H1 (cell line): Measurements from ENCODE around the gene TRAF4. TPM values are rescaled to one million over a fixed set of nuclear protein-coding genes. Genes with fewer than 3 reads are reported as not detected.

Experiments used
- CTCF ChIA-PET: fragments of 300-600 bp; sonication (Branson Sonifier 250); formaldehyde crosslinking; loops from one replicate; lab custom pipeline; 2021; ENCODE audit not compliant: partially characterized antibody; lab: Charles Lee
- POLR2A ChIA-PET: fragments of 300-600 bp; sonication (Branson Sonifier 250); formaldehyde crosslinking; loops from one replicate; lab custom pipeline; 2021; ENCODE audit warnings: inconsistent platforms; ENCODE audit not compliant: partially characterized antibody; lab: Charles Lee
- DNase-seq, 2 experiments: peaks; one replicate each; pipeline versions ENCODE4 v3.0.0 to v3.0.0-alpha.2; 2010 to 2022; ENCODE audit warnings: low spot score in 2 of 2, low read depth in 1 of 2, mixed read lengths in 1 of 2
- FAIRE-seq: peaks from 2 replicates; lab custom pipeline; 2011; peaks lifted over from hg19 to GRCh38; lab: Jason Lieb, UNC
- H2AFZ ChIP-seq: 2 replicates; pipeline ENCODE4 v1.8.1; 2012; ENCODE audit warnings: low read length, inconsistent platforms
- H2AK5ac ChIP-seq: 2 replicates; pipeline ENCODE4 v1.6.1; 2013; ENCODE audit warnings: low read depth, low read length
- H2BK120ac ChIP-seq: replicated peaks from 2 replicates; pipeline ENCODE3; 2013; ENCODE audit warnings: low read depth, low read length, inconsistent platforms
- H2BK12ac ChIP-seq: 2 replicates; pipeline ENCODE4 v1.6.1; 2013; ENCODE audit warnings: low read depth, low read length
- H2BK15ac ChIP-seq: 2 replicates; pipeline ENCODE4 v1.6.1; 2013; ENCODE audit warnings: low read length
- H2BK20ac ChIP-seq: 2 replicates; pipeline ENCODE4 v1.6.1; 2013; ENCODE audit warnings: low read length
- H2BK5ac ChIP-seq: 2 replicates; pipeline ENCODE4 v1.6.1; 2013; ENCODE audit warnings: low read depth, low read length
- H3K14ac ChIP-seq: 2 replicates; pipeline ENCODE4 v1.6.1; 2013; ENCODE audit warnings: inconsistent platforms; ENCODE audit not compliant: insufficient read length
- H3K18ac ChIP-seq: 2 replicates; pipeline ENCODE4 v1.6.1; 2013; ENCODE audit warnings: low read length; ENCODE audit errors: extremely low read depth
- H3K23ac ChIP-seq: 2 replicates; pipeline ENCODE4 v1.6.1; 2013; ENCODE audit warnings: inconsistent platforms; ENCODE audit not compliant: insufficient read length
- H3K23me2 ChIP-seq: 2 replicates; pipeline ENCODE4 v1.6.1; 2013; ENCODE audit warnings: low read depth, low read length
- H3K27ac ChIP-seq: 2 replicates; pipeline ENCODE4 v1.6.1; 2011; ENCODE audit warnings: low read depth, low read length, inconsistent platforms
- H3K27me3 ChIP-seq, 4 experiments: replicated peaks in 1 of 4; 1 replicate in 1 of 4; 2 replicates in 3 of 4; pipeline versions ENCODE4 v1.6.1 to v1.8.1; 2011 to 2013; ENCODE audit warnings: low read length in 3 of 4, mild to moderate bottlenecking in 3 of 4, inconsistent platforms in 2 of 4, mixed read lengths in 2 of 4, moderate library complexity in 1 of 4; ENCODE audit not compliant: control insufficient read depth in 3 of 4, insufficient read depth in 3 of 4; ENCODE audit errors: extremely low read depth in 1 of 4
- H3K36me3 ChIP-seq, 4 experiments: 2 replicates each; pipeline versions ENCODE4 v1.6.1 to v1.8.1; 2011 to 2013; ENCODE audit warnings: mild to moderate bottlenecking in 4 of 4, low read length in 3 of 4, moderate library complexity in 2 of 4, control low read depth in 1 of 4, inconsistent platforms in 1 of 4; ENCODE audit not compliant: insufficient read depth in 4 of 4, control insufficient read depth in 2 of 4
- H3K4ac ChIP-seq: replicated peaks from 2 replicates; pipeline ENCODE3; 2013; ENCODE audit warnings: low read length, low read depth, mixed read lengths, inconsistent platforms; ENCODE audit not compliant: insufficient read length
- H3K4me1 ChIP-seq, 4 experiments: replicated peaks in 1 of 4; 1 replicate in 1 of 4; 2 replicates in 3 of 4; pipeline versions ENCODE4 v1.6.1 to v1.8.1; 2011 to 2013; ENCODE audit warnings: low read length in 3 of 4, inconsistent platforms in 2 of 4, mixed read lengths in 1 of 4; ENCODE audit not compliant: insufficient read depth in 4 of 4, control insufficient read depth in 3 of 4
- H3K4me2 ChIP-seq, 2 experiments: 2 replicates each; pipeline versions ENCODE4 v1.6.1 to v1.8.1; 2011 to 2013; ENCODE audit warnings: low read depth in 2 of 2, low read length in 2 of 2, control low read depth in 1 of 2, inconsistent platforms in 1 of 2, mild to moderate bottlenecking in 1 of 2; ENCODE audit not compliant: insufficient read depth in 1 of 2
- H3K4me3 ChIP-seq, 4 experiments: fragments of 200-600, 300-600 bp in 1 of 4; sonication (generic), shearing (Covaris generic), sonication (Bioruptor Twin) in 1 of 4; 2 replicates each; pipeline versions ENCODE4 v1.5.1 to v1.8.1; 2011 to 2016; ENCODE audit warnings: low read length in 4 of 4, low read depth in 3 of 4, control low read depth in 2 of 4, inconsistent platforms in 2 of 4, mild to moderate bottlenecking in 2 of 4, mixed read lengths in 1 of 4, moderate library complexity in 1 of 4; ENCODE audit not compliant: insufficient read depth in 2 of 4; ENCODE audit errors: extremely low read depth in 1 of 4
- H3K56ac ChIP-seq: replicated peaks from 2 replicates; pipeline ENCODE3; 2013; ENCODE audit warnings: low read depth, mild to moderate bottlenecking, mixed read lengths, low read length, inconsistent platforms; ENCODE audit not compliant: insufficient read length
- H3K79me1 ChIP-seq: 2 replicates; pipeline ENCODE4 v1.6.1; 2013; ENCODE audit warnings: low read depth, low read length, control low read depth
- H3K79me2 ChIP-seq, 2 experiments: 2 replicates each; pipeline versions ENCODE4 v1.6.1 to v1.8.1; 2012 to 2013; ENCODE audit warnings: low read length in 2 of 2, mild to moderate bottlenecking in 2 of 2, inconsistent platforms in 1 of 2; ENCODE audit not compliant: insufficient read depth in 2 of 2, control insufficient read depth in 1 of 2
- H3K9ac ChIP-seq, 4 experiments: replicated peaks in 1 of 4; 1 replicate in 1 of 4; 2 replicates in 3 of 4; pipeline versions ENCODE4 v1.6.1 to v1.8.1; 2011 to 2013; ENCODE audit warnings: low read depth in 3 of 4, low read length in 3 of 4, control low read depth in 2 of 4, mild to moderate bottlenecking in 2 of 4, moderate library complexity in 2 of 4, inconsistent platforms in 1 of 4; ENCODE audit errors: extremely low read depth in 1 of 4
- H3K9me3 ChIP-seq, 2 experiments: 2 replicates each; pipeline versions ENCODE4 v1.6.1 to v1.8.1; 2012 to 2013; ENCODE audit warnings: mild to moderate bottlenecking in 2 of 2, moderate library complexity in 2 of 2, control low read depth in 1 of 2, inconsistent platforms in 1 of 2, low read depth in 1 of 2, low read length in 1 of 2, mixed read lengths in 1 of 2; ENCODE audit not compliant: insufficient read depth in 2 of 2
- H4K20me1 ChIP-seq, 2 experiments: replicated peaks in 1 of 2; 2 replicates each; pipeline versions ENCODE3 to v1.8.1; 2011 to 2013; ENCODE audit warnings: inconsistent platforms in 2 of 2, low read length in 2 of 2, mild to moderate bottlenecking in 1 of 2; ENCODE audit not compliant: insufficient read depth in 2 of 2, control insufficient read depth in 1 of 2
- H4K5ac ChIP-seq: 2 replicates; pipeline ENCODE4 v1.6.1; 2013; ENCODE audit warnings: low read length, low read depth, mixed read lengths, inconsistent platforms; ENCODE audit not compliant: insufficient read length
- H4K8ac ChIP-seq: 2 replicates; pipeline ENCODE4 v1.8.0; 2013; ENCODE audit warnings: mild to moderate bottlenecking, moderate library complexity, low read length, inconsistent platforms; ENCODE audit not compliant: insufficient read depth; ENCODE audit errors: extremely low read depth
- H4K91ac ChIP-seq: replicated peaks from 2 replicates; pipeline ENCODE3; 2013; ENCODE audit warnings: low read length, mixed read lengths, inconsistent platforms; ENCODE audit not compliant: insufficient read length
- BACH1 ChIP-seq: IDR thresholded peaks from 2 replicates; pipeline ENCODE4 v1.6.1; 2012; ENCODE audit warnings: low read length, improper control_type of control experiment
- CHD1 ChIP-seq: IDR thresholded peaks from 2 replicates; pipeline ENCODE4 v1.6.1; 2012; ENCODE audit warnings: low read depth, low read length, improper control_type of control experiment
- KDM5A ChIP-seq: fragments of 200-600 bp; IDR thresholded peaks from 2 replicates; pipeline ENCODE4 v1.7.1; 2012; ENCODE audit warnings: mild to moderate bottlenecking, low read length, inconsistent platforms, mixed read lengths
- PHF8 ChIP-seq: fragments of 200-600 bp; sonication (generic); conservative IDR thresholded peaks from 2 replicates; pipeline ENCODE4 v1.7.1; 2012; ENCODE audit warnings: low read depth, mild to moderate bottlenecking, inconsistent platforms, low read length, moderate library complexity
- POLR2A ChIP-seq, 2 experiments: IDR thresholded peaks; 1 replicate in 1 of 2; 2 replicates in 1 of 2; pipeline ENCODE4 v1.6.1; 2011; ENCODE audit warnings: low read depth in 2 of 2, low read length in 2 of 2, mild to moderate bottlenecking in 2 of 2; ENCODE audit errors: control extremely low read depth in 1 of 2
- POLR2AphosphoS5 ChIP-seq: IDR thresholded peaks from 2 replicates; pipeline ENCODE4 v1.6.1; 2011; ENCODE audit warnings: low read depth, low read length
- TAF7 ChIP-seq: optimal IDR thresholded peaks from 2 replicates; pipeline ENCODE3; 2011; ENCODE audit warnings: low read depth, mild to moderate bottlenecking, inconsistent platforms, low read length, moderate library complexity, borderline replicate concordance
- WGBS, 2 experiments: shearing (Covaris generic) in 1 of 2; methylation state at CpG; one replicate each; pipeline versions ENCODE4 v1.1.6 to v1.1.7; 2013 to 2015; ENCODE audit warnings: low lambda C conversion rate in 2 of 2, mixed read lengths in 2 of 2, inconsistent platforms in 1 of 2, low coverage in 1 of 2, missing lambda C conversion rate in 1 of 2; ENCODE audit not compliant: insufficient replicate concordance in 2 of 2, insufficient coverage in 1 of 2, insufficient read length in 1 of 2; ENCODE audit errors: extremely low coverage in 1 of 2, missing lambda C conversion rate in 1 of 2; 5-methylcytosine and 5-hydroxymethylcytosine counted together
- polyA plus RNA-seq, 7 experiments: library from polyadenylated mRNA; depleted of rRNA in 3 of 7; stranded (reverse) in 5 of 7; unstranded in 2 of 7; fragments of >200 nt in 5 of 7; fragments of 200-250 nt in 2 of 7; gene quantifications; 1 replicate in 5 of 7; 2 replicates in 1 of 7; 4 replicates in 1 of 7; pipeline versions ENCODE4 v1.2.1 to v1.2.3, GENCODE V29; 2011 to 2013; ENCODE audit warnings: missing spikeins in 2 of 7, mixed read lengths in 2 of 7
- total RNA-seq: library from RNA; stranded (reverse); fragmentation: NEBNext Ultra II Directional; extraction: Animal tissue kit (Norgen Biotek cat#: 25700); gene quantifications from 2 replicates; pipeline ENCODE4 v1.2.1, GENCODE V29; 2021
- TF ChIP-seq, protein P1 (sequence below), 3 experiments: IDR thresholded peaks; 1 replicate in 2 of 3; 2 replicates in 1 of 3; pipeline versions ENCODE4 v1.5.1 to v1.6.1; 2011; ENCODE audit warnings: low read length in 3 of 3, mild to moderate bottlenecking in 3 of 3, inconsistent platforms in 2 of 3, low read depth in 1 of 3, moderate library complexity in 1 of 3; ENCODE audit not compliant: insufficient read depth in 1 of 3; ENCODE audit errors: control extremely low read depth in 1 of 3

TRAF4 gene
- total and polyA plus RNA-seq, 2 of the 8 experiments (the other 6 are each of a cell fraction or from before 2014, with no cell fraction given) = 167 to 170 TPM

DNA sequence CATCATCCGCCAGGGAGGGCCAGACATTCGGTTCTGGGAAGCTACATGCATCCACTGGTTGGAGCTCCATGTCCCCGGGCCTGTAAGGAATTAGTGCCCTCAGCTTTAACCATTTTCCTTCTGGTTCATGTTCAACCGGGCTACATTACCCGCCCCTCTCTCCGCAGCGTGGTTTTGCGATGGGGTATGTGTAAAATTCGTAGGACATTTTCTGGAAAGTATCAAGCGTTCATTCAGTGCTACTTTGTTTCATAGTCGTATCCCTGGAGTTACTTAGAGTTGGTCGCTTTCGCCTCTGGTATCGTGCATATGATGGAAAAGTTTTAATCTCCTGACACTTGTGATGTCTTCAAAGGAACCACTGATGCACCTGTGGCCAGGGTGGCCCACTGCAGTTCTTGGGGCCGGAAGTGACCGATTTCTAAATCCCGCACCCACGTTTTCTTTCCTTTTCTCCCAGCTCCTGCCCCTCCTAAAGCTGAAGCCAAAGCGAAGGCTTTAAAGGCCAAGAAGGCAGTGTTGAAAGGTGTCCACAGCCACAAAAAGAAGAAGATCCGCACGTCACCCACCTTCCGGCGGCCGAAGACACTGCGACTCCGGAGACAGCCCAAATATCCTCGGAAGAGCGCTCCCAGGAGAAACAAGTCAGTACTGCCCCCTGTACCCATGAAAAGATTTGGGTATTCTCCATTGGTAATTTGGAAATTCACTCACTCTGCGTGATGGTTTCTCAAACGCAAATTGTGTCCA lies 23.4 kb upstream of the TRAF4 start:
- H3K14ac ChIP-seq = no peak overlapping the region
- no peak for DNase-seq
- H3K4me1 ChIP-seq = peaks cover 3 to 15% (median 6%) of the 10 kb centered on the region in 4 experiments
- H3K79me1 ChIP-seq = peaks cover 10% of the 10 kb centered on the region; the same call in 1 of the 2 replicates
- FAIRE-seq = no peak
- 3% methylated on average over 24 of the region's 30 CpGs; no CpG with 5 or more reads in 1 of the 2 experiments for WGBS, 2 experiments
- no peak overlapping the region for H3K23ac ChIP-seq
- peak overlapping the region; percentile 14 for H2BK120ac ChIP-seq
- H3K9ac ChIP-seq = peak overlapping the region; percentile 95 to 98 (median 97)
- peaks cover 6 to 24% of the 10 kb centered on the region in 2 experiments for H4K20me1 ChIP-seq
- H3K4ac ChIP-seq = peak overlapping the region; percentile 100
- ChIA-PET POLR2A (interaction anchor here (0.6 to 17.6 kb wide), 40 partner anchors 8 to 398 kb away, joined by 3 to 813 read pairs (median 6); partner anchors contain the start of genes BLTP2, DHRS13, ERAL1 and FLOT2), CTCF (interaction anchor here (0.8 to 16.9 kb wide), 8 partner anchors 7 to 233 kb away, joined by 3 to 316 read pairs (median 4); partner anchors contain the start of gene PROCA1)
- no peaks in the 10 kb centered on the region for H3K9me3 ChIP-seq
- peaks cover 21 to 52% (median 37%) of the 10 kb centered on the region in 4 experiments for H3K36me3 ChIP-seq
- peak overlapping the region; percentile 88 for H4K91ac ChIP-seq
- H3K18ac ChIP-seq = peak overlapping the region; percentile 97
- H2BK15ac ChIP-seq = no peak overlapping the region
- H3K4me3 ChIP-seq = peak overlapping the region; percentile 95 to 100 (median 98)
- H2BK5ac ChIP-seq = peak overlapping the region; percentile 99
- peak overlapping the region; percentile 55; the same call in 1 of the 2 replicates for H2BK12ac ChIP-seq
- H3K79me2 ChIP-seq = peaks cover 7 to 55% of the 10 kb centered on the region in 2 experiments
- no peak overlapping the region for H2BK20ac ChIP-seq
- H4K8ac ChIP-seq = peak overlapping the region; percentile 98; the same call in 1 of the 2 replicates
- peak overlapping the region; percentile 97 for H2AK5ac ChIP-seq
- H3K56ac ChIP-seq = peak overlapping the region; percentile 79
- peak overlapping the region; percentile 96 for H3K27ac ChIP-seq
- H4K5ac ChIP-seq = peak overlapping the region; percentile 82
- H2AFZ ChIP-seq = no peak overlapping the region
- H3K4me2 ChIP-seq = peak overlapping the region; percentile 87 to 99
- H3K23me2 ChIP-seq = peaks cover 23% of the 10 kb centered on the region
- no peaks in the 10 kb centered on the region for H3K27me3 ChIP-seq
- TF ChIP-seq PHF8 (0 out of 2 replicates have a peak, but pooled peaks have one; percentile 9), KDM5A (0 out of 2 replicates have a peak, but pooled peaks have one; percentile 76), TAF7 (no peak), BACH1 (no peak), CHD1 (peak; percentile 65; the same call in 1 of the 2 replicates), POLR2AphosphoS5 (peak; percentile 25; the same call in 1 of the 2 replicates), POLR2A (IDR thresholded peaks at IDR 0.05; ENCODE audit: control extremely low read depth in 1 of 2, low read depth in 2 of 2, low read length in 2 of 2) (peak in 1 of 2 experiments; percentile 32; a peak in 1 of 3 replicates)
- TF ChIP-seq, protein P1, sequence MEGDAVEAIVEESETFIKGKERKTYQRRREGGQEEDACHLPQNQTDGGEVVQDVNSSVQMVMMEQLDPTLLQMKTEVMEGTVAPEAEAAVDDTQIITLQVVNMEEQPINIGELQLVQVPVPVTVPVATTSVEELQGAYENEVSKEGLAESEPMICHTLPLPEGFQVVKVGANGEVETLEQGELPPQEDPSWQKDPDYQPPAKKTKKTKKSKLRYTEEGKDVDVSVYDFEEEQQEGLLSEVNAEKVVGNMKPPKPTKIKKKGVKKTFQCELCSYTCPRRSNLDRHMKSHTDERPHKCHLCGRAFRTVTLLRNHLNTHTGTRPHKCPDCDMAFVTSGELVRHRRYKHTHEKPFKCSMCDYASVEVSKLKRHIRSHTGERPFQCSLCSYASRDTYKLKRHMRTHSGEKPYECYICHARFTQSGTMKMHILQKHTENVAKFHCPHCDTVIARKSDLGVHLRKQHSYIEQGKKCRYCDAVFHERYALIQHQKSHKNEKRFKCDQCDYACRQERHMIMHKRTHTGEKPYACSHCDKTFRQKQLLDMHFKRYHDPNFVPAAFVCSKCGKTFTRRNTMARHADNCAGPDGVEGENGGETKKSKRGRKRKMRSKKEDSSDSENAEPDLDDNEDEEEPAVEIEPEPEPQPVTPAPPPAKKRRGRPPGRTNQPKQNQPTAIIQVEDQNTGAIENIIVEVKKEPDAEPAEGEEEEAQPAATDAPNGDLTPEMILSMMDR (IDR thresholded peaks at IDR 0.05; ENCODE audit: control extremely low read depth in 1 of 3, insufficient read depth in 1 of 3, low read depth in 1 of 3, low read length in 3 of 3) = peak in 1 of 3 experiments; percentile 29; a peak in 1 of 4 replicates
